Superior temporal gyrus (tissue), 1 donor: ENCODE data around the gene BFSP2.
"Not testable (repeated sequence)": the region's sequence is repeated elsewhere in the genome, so short reads cannot be mapped to it uniquely, and the experiment has no call there.

ENCODE experiments used
- DNase-seq: peaks from one replicate; pipeline ENCODE4 v3.0.0-alpha.2; 2016; ENCODE audit errors: extremely low spot score

BFSP2 gene

DNA sequence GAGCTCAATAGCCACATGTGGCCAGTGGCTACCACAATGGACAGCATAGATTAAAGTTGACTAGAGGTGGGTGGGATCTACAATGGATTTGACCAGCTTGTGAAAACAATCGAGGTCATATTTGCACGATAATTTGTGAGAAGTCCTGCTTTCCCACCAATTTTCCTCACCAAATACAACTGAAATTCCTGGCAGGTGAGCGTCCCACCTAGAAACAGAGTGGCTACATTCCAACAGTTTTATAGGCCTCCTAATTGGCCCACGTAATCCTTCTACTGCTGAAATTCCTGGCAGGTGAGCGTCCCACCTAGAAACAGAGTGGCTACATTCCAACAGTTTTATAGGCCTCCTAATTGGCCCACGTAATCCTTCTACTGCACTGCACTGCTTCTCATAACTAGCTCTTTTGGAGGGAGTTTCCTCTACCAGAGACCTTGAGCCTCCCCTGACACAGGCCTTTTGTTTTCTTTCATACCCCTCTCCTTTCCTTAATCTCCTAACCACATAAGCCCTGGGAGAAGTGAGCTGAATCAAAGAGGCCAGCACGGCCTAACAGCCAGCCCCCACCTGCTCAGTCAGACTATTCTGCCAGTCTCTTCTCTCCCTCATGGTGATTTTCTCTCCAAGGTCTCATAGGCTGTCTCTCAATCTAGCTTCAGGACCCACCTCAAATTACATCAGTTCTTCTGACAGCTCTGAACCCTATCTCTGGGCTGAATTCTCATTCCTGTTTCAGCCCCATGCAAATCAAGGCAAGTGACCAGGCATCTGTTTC is 80.2 kb downstream of the BFSP2 start:
- DNase-seq, result no peak

DNA sequence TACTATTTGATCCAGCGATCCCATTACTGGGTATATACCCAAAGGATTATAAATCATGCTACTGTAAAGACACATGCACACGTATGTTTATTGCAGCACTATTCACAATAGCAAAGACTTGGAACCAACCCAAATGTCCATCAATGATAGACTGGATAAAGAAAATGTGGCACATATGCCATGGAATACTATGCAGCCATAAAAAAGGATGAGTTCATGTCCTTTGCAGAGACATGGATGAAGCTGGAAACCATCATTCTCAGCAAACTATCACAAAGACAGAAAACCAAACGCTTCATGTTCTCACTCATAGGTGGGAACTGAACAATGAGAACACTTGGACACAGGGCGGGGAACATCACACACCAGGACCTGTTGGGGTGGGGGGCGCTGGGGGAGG is 82.6 kb downstream of the BFSP2 start:
- DNase-seq, result not testable (repeated sequence)

DNA sequence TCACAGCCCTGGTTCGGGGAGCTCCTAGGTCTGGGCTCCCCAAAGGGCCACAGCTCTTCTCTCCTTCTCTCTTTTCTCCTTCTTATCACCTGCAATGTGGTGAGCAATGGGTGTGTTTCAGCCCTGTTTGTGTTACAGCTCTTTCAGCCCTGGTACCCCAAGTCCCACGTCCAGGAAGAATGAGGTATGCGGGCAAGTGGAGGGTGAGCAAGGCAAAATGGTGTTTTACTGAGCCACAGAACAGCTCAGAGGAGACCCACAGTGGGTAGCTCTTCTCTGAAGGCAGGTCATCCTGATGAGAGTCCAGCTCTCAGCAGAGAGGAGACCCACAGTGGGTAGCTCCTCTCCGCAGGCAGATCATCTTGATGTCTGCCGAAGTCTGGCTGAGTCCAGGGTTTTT is 86.8 kb downstream of the BFSP2 start:
- DNase-seq, result no peak

DNA sequence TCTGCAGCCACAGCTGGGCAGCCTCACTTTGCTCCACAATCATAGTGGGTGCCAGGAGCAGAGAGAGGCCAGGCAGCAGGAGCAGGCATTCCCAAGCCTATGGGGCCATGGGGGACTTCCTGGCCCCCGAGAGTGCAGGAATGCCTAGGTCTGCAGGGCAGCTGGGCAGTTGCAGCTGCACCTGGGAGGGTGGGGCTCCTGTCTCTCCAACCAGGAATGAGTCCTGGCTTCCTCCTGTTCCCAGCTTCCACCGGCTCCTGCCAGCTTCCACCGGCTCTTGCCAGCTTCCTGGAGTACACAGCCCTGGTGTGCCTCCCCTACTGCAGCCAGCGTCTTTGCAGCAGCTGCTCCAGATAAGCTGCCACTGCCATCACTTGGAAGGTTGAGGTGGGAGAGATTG is 87.3 kb downstream of the BFSP2 start:
- DNase-seq, result no peak

DNA sequence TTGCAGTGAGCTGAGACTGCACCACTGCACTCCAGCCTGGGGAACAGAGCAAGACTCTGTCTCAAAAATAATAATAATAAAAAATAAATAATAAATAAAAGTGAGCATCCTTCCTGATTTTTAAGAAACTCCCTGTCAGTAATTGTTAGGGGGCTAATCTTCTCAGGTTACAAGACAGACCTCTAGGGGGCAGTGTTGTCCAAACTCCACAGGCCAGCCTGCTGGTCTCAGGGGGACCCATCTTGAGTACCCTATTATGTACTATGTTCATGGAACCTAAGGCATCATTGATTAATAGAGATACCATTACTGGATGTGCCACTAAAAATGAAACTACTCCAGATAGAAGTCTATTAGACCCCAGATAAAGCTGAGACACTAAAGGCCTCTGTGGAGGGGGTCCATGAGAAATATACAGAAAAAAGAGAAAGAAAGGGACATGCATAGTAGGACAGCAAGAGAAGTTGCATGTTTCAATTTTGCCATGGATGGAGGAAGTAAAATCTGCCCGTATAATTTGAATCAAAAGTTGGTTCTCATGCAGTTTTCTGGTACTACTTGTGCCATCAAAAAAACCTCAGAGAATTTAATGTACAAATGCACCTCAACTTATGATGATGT is 88.2 kb downstream of the BFSP2 start:
- no peak for DNase-seq

DNA sequence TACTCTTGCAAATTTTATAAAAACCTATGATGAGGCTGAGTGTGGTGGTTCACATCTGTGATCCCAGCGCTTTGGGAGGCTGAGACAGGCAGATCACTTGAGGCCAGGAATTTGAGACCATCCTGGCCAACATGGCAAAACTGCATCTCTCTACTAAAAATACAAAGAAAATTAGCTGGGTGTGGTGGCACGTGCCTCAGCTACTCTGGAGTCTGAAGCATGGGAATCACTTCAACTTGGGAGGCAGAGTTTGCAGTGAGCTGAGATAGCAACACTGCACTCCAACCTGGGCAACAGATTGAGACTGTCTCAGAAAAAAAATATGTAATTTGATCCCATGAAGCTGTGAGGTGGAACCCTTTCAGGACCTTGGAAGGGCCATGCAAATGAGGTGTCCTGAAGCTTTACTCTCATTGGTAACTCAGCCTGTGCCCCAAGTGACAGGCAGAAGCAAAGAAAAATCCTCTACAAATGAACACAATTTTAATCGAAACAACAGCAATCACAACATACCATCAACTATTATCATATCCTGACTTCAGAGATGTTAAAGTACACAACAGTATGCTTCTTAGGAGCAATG is 89.0 kb downstream of the BFSP2 start:
- no peak for DNase-seq

DNA sequence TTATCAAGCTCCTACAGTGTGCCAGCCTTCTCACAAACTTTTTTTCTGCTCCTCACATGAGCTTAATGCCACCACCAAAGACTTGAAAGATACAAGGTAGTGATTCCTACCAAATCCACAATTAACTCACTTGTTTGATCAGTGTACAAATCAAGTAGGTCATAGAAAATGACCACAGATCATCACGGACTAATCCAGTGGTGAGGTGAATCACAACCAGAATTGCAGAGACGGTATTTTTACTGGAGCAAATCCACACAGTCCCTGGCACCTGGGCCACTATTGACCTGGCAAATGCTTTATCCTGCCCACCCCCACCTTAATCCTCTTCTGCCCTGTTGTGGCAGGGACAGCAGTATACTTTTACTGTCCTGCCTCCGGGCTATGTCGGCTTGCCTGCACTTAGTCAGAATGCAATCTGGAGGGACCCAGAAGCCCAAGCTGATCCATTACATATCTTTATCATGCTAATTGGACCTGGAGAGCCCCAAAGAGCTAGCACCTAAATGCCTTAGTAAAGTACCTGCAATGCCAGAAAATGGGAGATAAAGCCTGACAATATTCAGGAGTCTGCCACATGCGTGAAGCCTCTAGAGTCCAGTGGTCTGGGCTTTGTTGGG is 89.7 kb downstream of the BFSP2 start:
- no peak for DNase-seq

DNA sequence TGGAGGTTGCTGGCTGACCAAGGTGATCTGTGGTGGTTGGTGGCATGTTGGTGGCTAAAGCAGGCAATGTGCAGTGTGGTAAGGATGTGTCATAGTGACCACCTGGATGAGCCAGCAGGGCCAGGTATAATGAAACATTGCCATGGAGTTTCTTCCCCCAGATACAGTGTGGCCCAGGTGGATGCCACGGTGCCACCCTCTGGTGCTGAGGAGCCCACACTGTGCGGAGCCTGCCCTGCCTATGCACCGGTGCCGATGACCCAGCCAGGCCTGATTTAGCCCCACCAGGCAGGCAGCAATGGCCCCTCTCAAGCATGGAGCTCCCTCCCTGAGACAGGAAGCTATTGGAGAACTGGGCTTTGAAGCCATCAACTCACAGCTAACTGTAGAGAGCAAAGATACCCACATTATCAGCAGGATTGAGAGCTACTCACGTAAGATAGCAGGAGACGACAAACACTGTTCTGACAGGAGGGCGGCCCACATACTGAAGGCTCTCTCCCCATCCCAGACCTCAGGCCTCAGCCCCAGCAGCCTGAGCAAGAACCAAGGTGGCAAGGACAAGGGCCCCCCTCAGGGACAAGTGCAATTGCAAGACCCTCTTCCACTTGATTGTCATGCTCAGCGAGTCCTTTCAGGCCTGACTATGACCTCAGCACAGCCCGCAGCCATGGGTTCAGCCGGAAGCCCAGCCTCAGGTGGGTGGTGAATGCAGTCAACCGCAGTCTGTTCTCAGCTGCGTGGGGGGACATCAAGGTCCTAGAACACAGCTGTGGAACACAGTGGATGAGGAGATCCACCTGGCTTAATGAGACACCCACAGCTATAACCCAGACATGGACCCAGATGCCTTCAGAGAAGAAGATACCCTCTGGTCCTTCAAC is 90.9 kb downstream of the BFSP2 start:
- DNase-seq, result no peak

DNA sequence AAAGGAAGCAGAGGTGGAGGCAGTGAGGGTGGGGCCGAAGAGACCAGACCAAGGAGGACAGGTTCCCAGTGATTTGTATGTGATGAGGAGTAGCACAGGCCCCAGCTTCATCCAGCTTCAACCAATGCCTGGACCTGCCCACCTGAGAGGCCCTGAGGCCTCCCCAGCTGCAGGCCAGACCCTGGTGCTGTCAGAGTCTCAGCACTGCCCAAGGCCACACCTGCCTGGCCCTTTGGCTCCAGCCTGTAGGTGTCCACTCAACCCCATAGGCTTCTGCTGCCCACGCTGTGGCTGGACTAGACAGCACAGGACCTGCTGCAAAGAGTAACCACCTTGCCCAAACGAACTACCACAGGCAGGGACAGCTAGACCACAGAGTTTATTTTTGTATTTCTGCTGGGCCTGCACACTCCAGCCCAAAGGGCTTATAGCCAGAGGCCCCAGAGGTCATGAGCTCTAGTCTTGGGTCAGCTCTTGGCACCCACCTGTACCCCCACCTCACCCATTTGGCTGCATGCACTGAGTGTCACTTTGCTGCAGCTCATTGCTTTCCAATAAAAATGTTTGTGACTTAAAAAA is 91.7 kb downstream of the BFSP2 start:
- no peak for DNase-seq

DNA sequence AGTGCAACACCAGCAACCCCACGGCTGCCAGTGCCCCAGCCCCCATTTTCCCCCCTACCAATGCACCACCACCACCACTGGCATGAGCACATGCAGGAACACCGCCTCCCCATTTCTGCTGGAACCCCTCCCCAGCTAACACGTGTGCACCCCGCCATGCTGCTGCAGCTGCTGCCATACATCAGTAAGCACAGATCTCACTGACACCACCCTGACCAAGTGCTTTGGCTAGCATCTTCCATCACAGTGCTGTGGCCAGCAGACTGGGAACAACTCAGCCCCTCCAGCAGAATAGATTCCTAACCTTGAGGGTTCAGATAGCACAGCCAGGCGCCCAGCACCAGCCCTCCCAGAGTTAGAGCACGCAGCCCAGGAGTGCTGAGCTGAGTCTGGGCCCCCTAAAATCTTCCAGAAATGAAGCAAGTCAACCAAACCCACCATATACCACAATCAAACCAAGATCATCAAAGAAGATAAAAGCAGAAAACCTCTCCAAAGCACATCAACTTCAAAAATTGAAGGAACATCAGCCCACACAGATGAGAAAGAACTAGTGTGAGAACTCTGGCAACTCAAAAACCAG is 92.4 kb downstream of the BFSP2 start:
- no peak for DNase-seq

DNA sequence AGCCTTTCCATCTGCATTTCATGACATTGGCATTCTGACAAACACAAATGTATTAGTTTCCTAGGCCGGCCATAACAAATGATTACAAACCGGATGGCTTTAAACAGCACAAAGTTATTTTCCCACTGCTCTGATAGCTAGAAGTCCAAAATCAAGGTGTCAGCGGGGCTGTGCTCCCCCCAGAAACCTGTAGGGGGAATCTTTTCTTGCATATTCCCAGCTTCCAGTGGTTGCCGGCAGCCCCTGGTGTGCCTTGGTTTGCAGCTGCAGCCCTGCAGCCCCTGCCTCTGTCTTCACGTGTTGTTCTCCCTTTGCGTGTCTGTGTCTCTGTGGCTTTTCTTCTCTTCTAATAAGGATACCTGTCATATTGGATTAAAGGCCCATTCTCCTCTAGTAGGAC is 94.6 kb downstream of the BFSP2 start:
- DNase-seq, result no peak

DNA sequence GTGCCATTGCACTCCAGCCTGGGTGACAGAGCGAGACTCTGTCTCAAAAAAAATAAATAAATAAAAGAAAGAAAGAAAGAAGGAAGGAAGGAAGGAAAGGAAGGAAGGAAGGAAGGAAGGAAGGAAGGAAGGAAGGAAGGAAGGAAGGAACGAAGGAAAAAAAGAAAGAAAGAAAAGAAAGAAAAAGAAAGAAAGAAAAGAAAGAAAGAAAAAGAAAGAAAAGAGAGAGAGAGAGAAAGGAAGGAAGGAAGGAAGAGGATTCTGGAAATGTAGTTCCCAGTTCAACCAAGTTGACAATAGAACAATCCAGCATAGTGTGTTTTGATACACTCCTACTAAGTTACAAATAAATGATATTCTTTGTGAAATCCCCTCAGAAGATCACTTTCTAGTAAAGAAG is 102.7 kb downstream of the BFSP2 start:
- not testable (repeated sequence) for DNase-seq

DNA sequence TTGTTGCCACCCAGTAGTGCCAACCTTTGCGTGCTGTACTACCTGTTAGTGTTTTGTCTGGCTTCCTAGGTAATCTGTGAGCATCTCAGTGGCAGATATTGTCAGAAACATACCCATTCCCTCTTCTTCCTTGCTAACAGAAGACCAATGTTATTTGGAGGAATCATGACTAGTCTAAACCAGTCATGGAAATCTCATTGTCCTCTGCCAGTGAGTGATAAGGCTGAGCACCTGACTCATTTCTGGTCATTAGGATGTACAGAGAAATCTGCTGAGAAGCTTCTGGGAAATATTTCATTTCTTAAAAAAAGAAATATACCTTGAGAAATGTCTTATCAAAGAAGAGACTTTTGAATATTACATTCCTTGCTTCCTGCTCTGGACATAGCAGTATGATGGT is 103.6 kb downstream of the BFSP2 start:
- no peak for DNase-seq

DNA sequence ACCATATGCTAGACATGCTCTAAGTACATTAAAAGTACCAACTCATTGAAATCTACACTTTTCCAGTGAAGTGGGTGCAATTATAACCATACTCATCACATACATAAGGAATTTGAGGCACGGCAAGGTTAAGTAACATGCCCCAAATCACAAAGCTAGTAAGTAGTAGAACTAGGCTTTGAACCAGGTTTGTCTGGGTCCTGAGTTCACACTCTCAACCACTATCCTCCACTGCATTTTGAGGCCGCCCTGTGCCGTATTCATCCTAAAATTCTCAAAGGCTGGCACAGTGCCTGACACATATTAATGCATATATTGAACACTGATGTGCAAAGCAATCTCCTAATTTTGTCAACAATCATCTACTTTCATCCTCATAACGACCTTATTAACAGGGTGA is 104.9 kb downstream of the BFSP2 start:
- no peak for DNase-seq

DNA sequence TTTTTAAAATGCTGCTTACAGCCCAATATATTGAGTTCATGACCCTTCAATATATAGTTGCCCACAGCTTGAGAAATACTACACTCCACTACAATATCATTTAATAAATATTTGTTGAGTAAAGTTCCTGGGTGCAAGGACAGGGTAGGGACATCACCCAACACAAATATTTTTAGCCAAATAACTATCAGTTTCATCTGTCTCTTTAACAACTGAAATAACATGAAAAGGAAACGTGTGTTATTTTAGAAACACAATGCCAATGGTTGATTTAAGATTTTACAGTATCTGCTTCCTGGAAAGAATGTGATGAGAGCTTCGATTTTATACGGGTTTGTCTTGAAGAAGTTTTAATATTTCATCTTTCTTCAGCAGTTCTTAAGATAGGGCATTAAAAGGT is 106.0 kb downstream of the BFSP2 start:
- DNase-seq, result no peak

DNA sequence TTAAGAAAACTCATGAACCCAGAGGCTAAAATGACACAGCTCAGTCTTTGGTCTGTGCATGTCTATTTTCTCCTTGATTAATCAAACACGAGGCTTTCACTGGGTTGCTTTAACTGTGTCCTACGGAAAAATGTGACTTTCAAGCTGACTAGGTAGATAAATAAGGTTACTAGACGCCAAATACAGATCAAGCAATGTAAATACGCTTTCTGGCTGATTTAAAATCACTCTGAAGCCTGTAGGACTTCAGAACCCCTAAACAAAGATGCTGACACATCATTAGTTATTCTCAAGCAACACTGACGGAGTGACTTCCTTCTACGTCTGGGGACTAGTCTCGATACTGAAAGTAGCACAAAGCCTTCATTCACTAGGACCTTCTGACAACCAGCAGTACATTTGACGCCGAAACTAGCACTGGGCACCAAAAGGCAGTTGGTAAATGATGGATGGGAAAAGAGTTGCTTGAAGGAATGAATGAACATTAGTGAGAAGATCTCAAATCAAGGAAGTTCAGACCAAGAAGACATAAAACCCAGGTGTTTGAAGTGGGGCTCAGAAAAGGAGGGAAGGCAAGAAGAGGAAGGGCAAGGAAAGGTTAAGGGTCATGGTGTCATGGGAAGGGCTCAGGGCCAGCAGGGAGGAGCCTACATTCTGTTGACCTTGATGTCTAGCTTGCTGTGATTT is 106.5 kb downstream of the BFSP2 start:
- DNase-seq, result peak; percentile 36

DNA sequence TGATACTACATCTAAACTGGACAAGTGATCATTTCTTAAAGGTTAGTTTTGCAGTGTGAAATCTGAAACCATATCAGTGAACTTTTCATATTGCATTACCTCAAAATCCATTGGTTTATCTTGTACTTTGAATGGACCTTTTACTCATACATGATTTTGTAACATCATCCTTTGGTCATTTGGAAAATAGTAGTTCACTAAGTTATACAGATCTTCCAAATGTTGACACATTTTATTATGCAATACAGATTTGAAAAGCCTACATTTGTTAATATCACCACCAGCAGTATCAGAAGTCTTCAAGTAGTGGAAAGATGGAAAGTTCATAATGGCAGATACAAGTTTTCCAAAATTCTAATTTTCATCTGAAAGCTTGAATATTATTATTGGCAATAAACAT is 109.6 kb downstream of the BFSP2 start:
- no peak for DNase-seq

DNA sequence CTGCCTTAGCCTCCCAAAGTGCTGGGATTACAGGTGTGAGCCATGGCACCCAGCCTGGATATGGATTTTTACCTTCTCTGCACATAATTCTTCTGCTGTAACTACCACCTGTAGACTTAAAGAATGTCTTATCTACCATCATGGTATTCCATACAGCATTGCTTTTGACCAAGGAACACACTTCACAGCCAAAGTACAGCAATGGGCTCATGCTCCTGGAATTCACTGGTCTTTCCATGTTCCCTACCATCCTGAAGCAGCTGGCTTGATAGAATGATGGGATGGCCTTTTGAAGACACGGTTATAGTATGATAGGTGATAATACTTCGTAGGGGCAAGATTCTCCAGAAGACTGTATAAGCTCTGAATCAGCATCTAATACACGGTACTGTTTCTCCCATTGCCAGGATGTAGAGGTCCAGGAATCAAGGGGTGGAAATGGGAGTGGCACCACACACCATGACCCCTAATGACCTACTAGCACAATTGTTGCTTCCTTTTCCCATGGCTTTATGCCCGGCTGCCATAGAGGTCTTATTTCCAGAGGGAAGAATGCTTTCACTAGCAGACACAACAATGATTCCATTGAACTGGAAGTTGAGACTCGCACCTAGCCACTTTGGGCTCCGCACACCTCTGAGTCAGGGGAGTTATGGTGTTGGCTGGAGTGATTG is 112.7 kb downstream of the BFSP2 start:
- no peak for DNase-seq

DNA sequence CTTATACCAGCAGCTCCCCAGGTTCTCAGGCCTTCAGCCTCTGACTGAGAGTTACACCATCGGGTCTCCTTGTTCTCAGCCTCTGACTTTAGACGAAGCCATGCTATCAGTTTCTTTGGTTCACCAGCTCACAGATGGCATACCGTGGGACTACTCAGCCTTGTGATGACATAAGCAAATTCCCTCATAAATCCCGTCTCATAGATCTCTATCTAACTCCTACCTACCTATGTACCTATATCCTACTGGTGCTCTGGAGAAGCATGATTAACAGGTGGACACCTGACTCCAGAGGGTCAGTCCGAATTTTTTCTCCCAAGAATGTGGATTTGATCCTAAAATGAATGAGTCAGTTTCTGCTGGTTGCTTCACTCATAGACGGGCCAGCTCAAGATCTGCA is 114.6 kb downstream of the BFSP2 start:
- no peak for DNase-seq

DNA sequence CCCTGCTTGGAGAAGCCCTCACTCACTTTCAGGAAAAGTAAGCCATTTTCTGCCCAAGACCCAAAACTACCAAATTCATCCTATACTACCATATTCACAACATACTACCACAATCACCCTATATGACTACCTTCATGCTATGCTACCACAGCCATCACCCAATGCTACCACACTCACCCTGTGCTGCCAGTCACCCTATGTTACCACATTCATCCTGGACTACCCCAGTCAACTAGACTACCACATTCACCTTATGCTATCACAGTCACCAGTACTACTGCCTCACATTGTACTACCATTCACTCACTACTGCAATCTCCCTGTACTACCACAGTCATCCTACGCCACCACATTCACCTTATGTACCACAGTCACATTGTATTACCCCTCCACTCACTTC is 115.3 kb downstream of the BFSP2 start:
- DNase-seq, result no peak
